ENCODE results near the gene KIF9.

- TF ChIP-seq PPARA (CRISPR knock-in tag; IDR thresholded peaks at IDR 0.05; ENCODE audit: borderline replicate concordance): no peak
- no peak for TF ChIP-seq ISL1 (CRISPR knock-in tag; IDR thresholded peaks at IDR 0.05)
- no peak for TF ChIP-seq POU6F1 (CRISPR knock-in tag; IDR thresholded peaks at IDR 0.05; ENCODE audit: borderline replicate concordance, low read depth)
- TF ChIP-seq PATZ1 (CRISPR knock-in tag; IDR thresholded peaks at IDR 0.05; ENCODE audit: borderline replicate concordance): no peak
- TF ChIP-seq TCF4 (CRISPR knock-in tag; IDR thresholded peaks at IDR 0.05; ENCODE audit: borderline replicate concordance): no peak
- TF ChIP-seq ARNTL (CRISPR knock-in tag; IDR thresholded peaks at IDR 0.05; ENCODE audit: borderline replicate concordance, low read depth): no peak
- TF ChIP-seq ZFP30 (CRISPR knock-in tag; IDR thresholded peaks at IDR 0.05): no peak
- TF ChIP-seq ZNF70 (CRISPR knock-in tag; IDR thresholded peaks at IDR 0.05): no peak
- no peak for TF ChIP-seq RARB (CRISPR knock-in tag; IDR thresholded peaks at IDR 0.05)
- TF ChIP-seq ZNF565 (CRISPR knock-in tag; conservative IDR thresholded peaks at IDR 0.05; ENCODE audit: low read depth): no peak
- TF ChIP-seq OSR1 (CRISPR knock-in tag; IDR thresholded peaks at IDR 0.05): no peak
- no peak for TF ChIP-seq CREB5 (CRISPR knock-in tag; IDR thresholded peaks at IDR 0.05; ENCODE audit: low read depth)
- TF ChIP-seq ZC3H10 (CRISPR knock-in tag; IDR thresholded peaks at IDR 0.05): no peak
Measured at GRCh38 chr3:47243419-47244147, 39.0 kb downstream of the KIF9 start.
